A549 treated with Hydrocortisone at 1 μM for 4 hours (cell line): ENCODE results near the gene SPTBN2. TPM values are rescaled to one million over a fixed set of nuclear protein-coding genes. Genes with fewer than 3 reads are reported as not detected.

Source experiments
- total RNA-seq: library from RNA; stranded (reverse); fragments of 200-300 nt; extraction: Qiagen RNA extraction; gene quantifications from 5 replicates; pipeline ENCODE4 v1.2.3, GENCODE V29; 2022

SPTBN2 gene
- 11.2 to 15.1 TPM (median 11.4 TPM) in 5 replicates for total RNA-seq

DNA sequence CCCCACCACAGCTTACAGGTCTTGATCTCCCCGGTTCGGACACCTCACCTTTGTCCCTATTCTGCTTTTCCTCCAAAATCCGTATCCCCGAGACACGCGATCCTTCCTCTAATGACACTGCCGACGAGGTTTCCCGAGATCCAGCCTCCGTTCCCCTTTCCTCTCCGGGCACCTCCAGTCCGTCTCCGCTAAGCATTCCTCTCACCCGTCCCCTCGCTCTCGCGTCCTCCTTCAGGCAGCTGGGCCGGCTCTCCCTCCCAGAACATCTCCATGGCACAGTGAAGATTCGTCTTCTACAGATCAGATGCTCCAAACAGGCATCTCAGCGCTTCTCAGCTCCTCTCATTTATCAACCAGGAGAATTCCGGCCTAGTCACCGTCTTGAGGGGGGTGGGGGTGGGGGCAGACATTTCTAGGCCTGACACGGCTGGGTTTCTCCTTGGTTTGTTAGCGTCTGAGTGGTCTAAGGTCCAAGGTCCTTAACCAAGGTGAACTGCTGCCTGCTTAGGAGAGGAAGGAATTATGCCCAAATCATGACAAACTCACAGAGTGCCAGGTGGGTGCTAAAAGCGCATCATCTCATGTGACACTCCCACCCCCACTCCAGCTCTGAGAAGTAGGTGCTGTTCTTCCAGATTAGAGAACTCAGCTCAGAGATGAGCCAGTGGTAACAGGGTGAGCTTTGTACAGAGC, at the start of gene SPTBN2:
Gene SPTBN2, minus strand, starts transcription at position 524 of the 693 bp plus-strand sequence. CDS start 7,976 bp downstream, outside the sequence.

DNA sequence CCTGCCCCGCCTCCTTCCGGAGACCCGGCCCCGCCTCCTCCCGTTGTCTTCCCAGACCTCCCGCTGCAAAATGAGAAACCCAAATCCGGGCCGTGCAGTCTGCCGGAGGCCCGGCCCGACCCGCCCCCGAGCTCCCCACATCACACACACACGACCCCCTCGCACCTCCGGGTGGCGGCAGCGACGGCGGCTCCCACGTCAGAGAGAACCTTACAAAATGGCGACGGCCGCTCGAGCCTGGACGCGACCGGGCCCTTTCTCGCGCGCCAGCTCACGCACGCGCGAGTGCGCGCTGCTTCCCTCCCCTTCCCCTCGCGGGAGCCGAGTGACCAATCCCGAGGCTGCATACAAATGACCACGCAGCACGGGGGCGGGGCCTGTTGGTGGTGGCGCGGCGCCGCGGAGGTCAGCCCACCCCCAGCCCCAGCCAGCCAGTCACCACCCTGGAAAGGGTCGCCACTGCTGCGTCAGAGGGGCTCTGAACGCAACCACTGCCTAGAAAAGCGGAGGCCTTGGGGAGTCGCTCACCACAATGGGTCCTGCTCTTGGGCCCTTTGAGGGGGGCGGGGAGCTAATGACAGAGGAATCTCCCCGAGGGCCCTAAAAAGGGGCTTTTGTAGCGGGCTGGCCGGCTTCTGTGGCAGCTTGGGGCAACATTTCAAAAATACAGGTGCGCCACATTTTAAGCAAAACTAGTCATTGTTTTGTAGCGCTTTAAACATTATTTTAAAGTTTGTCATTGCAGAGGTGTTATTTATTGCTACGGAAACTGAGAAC, 51.2 kb downstream of the SPTBN2 start, which contains the start of gene RBM4B:
Gene RBM4B, minus strand, starts transcription at position 289 of the 777 bp plus-strand sequence. CDS start 808 bp downstream, outside the sequence.

DNA sequence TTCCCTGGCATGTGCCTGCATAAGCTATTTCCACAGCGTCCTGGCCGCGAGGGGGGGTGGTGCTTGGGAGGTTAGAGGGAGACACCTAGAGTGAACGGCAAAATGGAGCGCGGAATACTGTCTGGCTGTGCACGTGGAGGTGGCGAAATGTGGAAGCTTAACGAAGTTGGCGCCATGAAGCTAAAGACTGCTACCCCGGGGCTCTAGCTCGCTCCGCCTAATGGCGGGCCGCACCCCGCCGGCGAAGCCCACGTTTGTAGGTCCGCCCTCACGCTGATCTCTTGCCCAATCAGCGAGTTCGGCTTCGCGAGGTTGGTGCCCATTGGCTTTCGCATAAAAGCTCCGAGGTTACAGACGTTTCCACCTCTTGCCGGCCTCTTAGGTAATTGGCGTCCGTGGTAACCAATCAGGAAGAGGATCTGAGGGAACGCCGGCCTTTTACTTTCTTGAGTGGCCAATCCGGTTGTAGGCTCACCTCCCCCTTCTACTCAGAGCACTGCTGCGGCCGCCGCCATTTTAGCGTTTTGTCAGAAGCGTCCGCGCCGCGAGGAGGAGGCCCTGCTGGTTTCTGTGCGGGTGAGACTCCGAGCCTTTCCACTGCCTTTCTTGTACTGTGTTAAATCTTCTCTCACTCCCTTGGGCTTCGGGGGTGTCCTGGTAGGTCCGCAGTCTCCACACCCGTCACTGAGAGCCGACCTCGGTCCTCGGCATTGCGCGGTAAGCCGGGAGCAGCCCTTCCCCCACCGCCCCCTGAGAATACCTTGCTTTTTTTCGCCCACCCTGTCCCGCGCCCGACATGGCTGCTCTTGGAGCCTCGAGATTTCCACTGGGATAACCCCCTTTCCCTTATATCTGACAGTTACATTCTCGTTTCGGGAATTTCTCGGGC, 90.6 kb downstream of the SPTBN2 start, which contains the start of gene RBM4:
Gene RBM4, plus strand, starts transcription at position 527 of the 889 bp plus-strand sequence. CDS start 1,009 bp downstream, outside the sequence.

Other genes starting within 250 kb of the SPTBN2 start
- gene DPP3, start 248.8 kb downstream of the SPTBN2 start, total RNA-seq = 51.1 to 65.5 TPM (median 52.4 TPM) in 5 replicates
- 9.5 to 10.9 TPM (median 9.7 TPM) in 5 replicates for gene BBS1, start 218.6 kb downstream of the SPTBN2 start, total RNA-seq
- 8.3 to 15.0 TPM (median 12.4 TPM) in 5 replicates for gene ZDHHC24, start 183.2 kb downstream of the SPTBN2 start, total RNA-seq
- gene ACTN3, start 182.3 kb downstream of the SPTBN2 start, total RNA-seq = 0.06 TPM in 2 of 5 replicates, not detected in the others
- gene CTSF, start 160.6 kb downstream of the SPTBN2 start, total RNA-seq = 30.9 to 38.6 TPM (median 32.9 TPM) in 5 replicates
- gene CCDC87, start 136.2 kb downstream of the SPTBN2 start, total RNA-seq = 0.40 to 0.64 TPM (median 0.52 TPM) in 5 replicates
- 26.4 to 28.2 TPM (median 27.8 TPM) in 5 replicates for gene CCS, start 136.0 kb downstream of the SPTBN2 start, total RNA-seq
- 64.0 to 79.2 TPM (median 66.7 TPM) in 5 replicates for gene RBM14, start 112.6 kb downstream of the SPTBN2 start, total RNA-seq
- 128 to 151 TPM (median 134 TPM) in 5 replicates for gene RBM4, start 90.5 kb downstream of the SPTBN2 start, total RNA-seq
- 16.7 to 20.7 TPM (median 19.2 TPM) in 5 replicates for gene RBM4B, start 51.3 kb downstream of the SPTBN2 start, total RNA-seq
- 37.0 to 54.4 TPM (median 52.6 TPM) in 5 replicates for gene RCE1, start 114.2 kb upstream of the SPTBN2 start, total RNA-seq
- gene LRFN4, start 127.8 kb upstream of the SPTBN2 start, total RNA-seq = 95.7 to 124 TPM (median 107 TPM) in 5 replicates
- 32.4 to 42.9 TPM (median 38.0 TPM) in 5 replicates for gene PC, start 229.2 kb upstream of the SPTBN2 start, total RNA-seq
- 45.5 to 81.5 TPM (median 70.4 TPM) in 5 replicates for gene C11orf86, start 246.1 kb upstream of the SPTBN2 start, total RNA-seq